ENCODE measurements around the gene STIL. TPM values are rescaled to one million over a fixed set of nuclear protein-coding genes. Genes with fewer than 3 reads are reported as not detected.

The STIL gene
- total and polyA plus RNA-seq, 2 of the 13 experiments (the other 11 are each of a cell fraction or from before 2014, with no cell fraction given): 13.7 to 18.6 TPM

GRCh38 chr1:47332779-47333577 is 19.0 kb upstream of the STIL start (continued):
- no peak for TF ChIP-seq CSRNP1 (CRISPR knock-in tag; IDR thresholded peaks at IDR 0.05)
- TF ChIP-seq ZNF276 (CRISPR knock-in tag; IDR thresholded peaks at IDR 0.05; ENCODE audit: low read depth): no peak
- no peak for TF ChIP-seq CHD4 (IDR thresholded peaks at IDR 0.05; ENCODE audit: borderline replicate concordance, low read length)
- TF ChIP-seq GATA4 (IDR thresholded peaks at IDR 0.05; ENCODE audit: borderline replicate concordance, low read depth): no peak
- TF ChIP-seq REPIN1 (CRISPR knock-in tag; IDR thresholded peaks at IDR 0.05; ENCODE audit: borderline replicate concordance, low read depth): no peak; the same call in 1 of the 2 replicates
- TF ChIP-seq TRIM22 (IDR thresholded peaks at IDR 0.05): no peak
- no peak for TF ChIP-seq YY1 (IDR thresholded peaks at IDR 0.05; ENCODE audit: insufficient read depth, insufficient replicate concordance, low read depth, low read length)
- TF ChIP-seq ZNF124 (CRISPR knock-in tag; IDR thresholded peaks at IDR 0.05): no peak; the same call in 1 of the 2 replicates
- TF ChIP-seq TCF7 (IDR thresholded peaks at IDR 0.05; ENCODE audit: low read depth): no peak
- no peak for TF ChIP-seq ZBTB7B (CRISPR knock-in tag; IDR thresholded peaks at IDR 0.05)
- no peak for TF ChIP-seq ZNF883 (CRISPR knock-in tag; IDR thresholded peaks at IDR 0.05; ENCODE audit: not compliant biosample characterization)
- TF ChIP-seq MEIS1 (CRISPR knock-in tag; IDR thresholded peaks at IDR 0.05; ENCODE audit: borderline replicate concordance): no peak
- TF ChIP-seq ZSCAN31 (CRISPR knock-in tag; IDR thresholded peaks at IDR 0.05; ENCODE audit: low read depth): no peak
- TF ChIP-seq MLX (CRISPR knock-in tag; IDR thresholded peaks at IDR 0.05): no peak
- no peak for TF ChIP-seq MAX (IDR thresholded peaks at IDR 0.05)
- TF ChIP-seq ZNF337 (CRISPR knock-in tag; IDR thresholded peaks at IDR 0.05; ENCODE audit: borderline replicate concordance, low read depth): no peak
- TF ChIP-seq SNAI1 (CRISPR knock-in tag; IDR thresholded peaks at IDR 0.05; ENCODE audit: borderline replicate concordance): no peak
- no peak for TF ChIP-seq NFIB (CRISPR knock-in tag; IDR thresholded peaks at IDR 0.05; ENCODE audit: borderline replicate concordance)
- TF ChIP-seq ZNF558 (CRISPR knock-in tag; IDR thresholded peaks at IDR 0.05; ENCODE audit: borderline replicate concordance): no peak
- TF ChIP-seq CENPT (CRISPR knock-in tag; IDR thresholded peaks at IDR 0.05; ENCODE audit: low read depth): no peak
- peak; percentile 91 for TF ChIP-seq ZNF12 (CRISPR knock-in tag; IDR thresholded peaks at IDR 0.05)

Measured in HepG2 (cell line).